Choroid plexus epithelial cell (primary cell): ENCODE measurements around the gene NPAS2.
A peak's percentile ranks its signal among the peaks of the same experiment; 100 is the strongest.

Experiments used
- DNase-seq: peaks from one replicate; pipeline ENCODE4 v3.0.0-alpha.2; 2010; ENCODE audit warnings: low read depth
- H3K4me3 ChIP-seq: 2 replicates; pipeline ENCODE4 v1.5.1; 2011; ENCODE audit warnings: low read depth, mild to moderate bottlenecking, control low read depth, low read length, moderate library complexity
- TF ChIP-seq, protein P1 (sequence below): conservative IDR thresholded peaks from 2 replicates; pipeline ENCODE4 v1.5.1; 2011; ENCODE audit warnings: low read depth, mild to moderate bottlenecking, control low read depth, inconsistent platforms, low read length, moderate library complexity

Gene NPAS2

DNA sequence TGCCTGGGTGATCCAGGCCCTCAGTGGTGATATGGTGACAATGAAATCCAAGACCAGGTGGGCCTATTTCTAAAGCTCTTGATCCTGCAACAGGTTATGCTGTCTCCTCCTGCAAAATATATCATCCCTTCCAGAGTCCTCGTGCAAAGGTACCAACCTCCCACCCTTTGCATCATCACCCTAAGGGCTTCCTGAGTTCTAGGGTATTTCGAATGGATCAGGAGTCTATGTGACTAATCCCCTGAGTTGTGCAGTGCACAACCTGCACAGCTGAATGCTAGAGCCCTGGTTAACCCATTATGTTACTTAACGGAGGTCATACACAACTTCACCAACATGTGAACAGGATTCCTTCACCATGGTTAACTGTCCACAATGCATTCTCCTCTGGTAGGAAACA, 13.4 kb upstream of the NPAS2 start:
- no peak overlapping the region for H3K4me3 ChIP-seq
- no peak for DNase-seq
- TF ChIP-seq, protein P1, sequence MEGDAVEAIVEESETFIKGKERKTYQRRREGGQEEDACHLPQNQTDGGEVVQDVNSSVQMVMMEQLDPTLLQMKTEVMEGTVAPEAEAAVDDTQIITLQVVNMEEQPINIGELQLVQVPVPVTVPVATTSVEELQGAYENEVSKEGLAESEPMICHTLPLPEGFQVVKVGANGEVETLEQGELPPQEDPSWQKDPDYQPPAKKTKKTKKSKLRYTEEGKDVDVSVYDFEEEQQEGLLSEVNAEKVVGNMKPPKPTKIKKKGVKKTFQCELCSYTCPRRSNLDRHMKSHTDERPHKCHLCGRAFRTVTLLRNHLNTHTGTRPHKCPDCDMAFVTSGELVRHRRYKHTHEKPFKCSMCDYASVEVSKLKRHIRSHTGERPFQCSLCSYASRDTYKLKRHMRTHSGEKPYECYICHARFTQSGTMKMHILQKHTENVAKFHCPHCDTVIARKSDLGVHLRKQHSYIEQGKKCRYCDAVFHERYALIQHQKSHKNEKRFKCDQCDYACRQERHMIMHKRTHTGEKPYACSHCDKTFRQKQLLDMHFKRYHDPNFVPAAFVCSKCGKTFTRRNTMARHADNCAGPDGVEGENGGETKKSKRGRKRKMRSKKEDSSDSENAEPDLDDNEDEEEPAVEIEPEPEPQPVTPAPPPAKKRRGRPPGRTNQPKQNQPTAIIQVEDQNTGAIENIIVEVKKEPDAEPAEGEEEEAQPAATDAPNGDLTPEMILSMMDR: no peak

DNA sequence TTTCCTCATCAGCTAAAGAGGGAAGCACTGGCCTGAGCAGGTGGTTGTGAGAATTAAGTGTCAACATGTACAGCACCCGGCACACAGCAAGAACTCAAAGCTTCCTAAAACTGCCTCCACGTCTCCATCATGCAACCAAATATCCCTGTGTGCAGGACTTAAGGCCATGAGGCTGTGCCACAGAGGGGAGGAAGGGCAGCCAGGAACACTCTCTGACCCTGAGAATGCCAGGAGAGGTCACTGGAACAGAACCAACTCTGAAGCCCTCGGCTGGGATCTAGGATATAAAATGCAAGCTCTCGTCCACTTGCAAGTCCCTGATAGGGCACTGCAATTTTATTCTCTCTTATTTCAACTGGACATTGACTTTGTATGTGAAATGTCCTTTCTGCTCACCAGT, 12.2 kb upstream of the NPAS2 start:
- no peak for DNase-seq
- TF ChIP-seq, protein P1: no peak
- H3K4me3 ChIP-seq: no peak overlapping the region

DNA sequence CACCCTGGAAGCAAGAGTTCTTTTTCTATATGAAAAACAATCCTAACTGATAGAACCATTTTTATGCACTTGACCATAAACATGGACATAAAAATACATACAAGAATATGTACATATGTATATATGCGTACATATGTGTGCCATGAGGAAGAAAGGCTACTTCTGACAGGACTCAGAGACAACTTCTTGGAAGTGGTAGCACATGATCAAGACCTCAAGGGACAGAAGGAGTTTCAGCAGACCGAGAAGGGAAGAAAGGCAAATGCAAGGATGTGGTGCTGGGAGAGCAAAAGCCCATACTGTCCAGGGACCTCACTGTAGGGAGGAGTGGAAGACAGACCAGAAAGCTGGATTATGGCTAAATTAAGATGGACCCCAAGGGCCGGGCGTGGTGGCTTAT, 11.4 kb upstream of the NPAS2 start:
- DNase-seq: no peak
- no peak overlapping the region for H3K4me3 ChIP-seq
- TF ChIP-seq, protein P1: no peak

DNA sequence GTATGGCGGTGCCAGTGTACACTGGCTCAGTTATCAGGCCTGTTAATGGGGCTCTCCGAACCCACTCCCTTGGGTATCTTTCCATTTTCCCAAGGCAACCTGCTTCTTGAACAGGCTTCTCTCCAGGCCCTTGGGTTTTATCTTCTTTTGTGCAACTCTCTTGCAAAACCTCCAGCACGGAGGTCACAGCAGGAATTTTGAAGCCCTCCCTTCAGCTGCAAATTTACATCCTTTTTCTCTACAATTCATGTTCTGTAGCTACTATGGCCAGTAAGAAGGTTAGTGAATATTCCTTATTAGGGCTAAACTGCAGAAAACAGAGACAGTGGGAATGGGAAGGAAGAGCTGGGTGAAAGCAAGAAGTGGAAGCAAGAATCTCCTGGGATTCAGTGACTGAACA, 10.4 kb upstream of the NPAS2 start:
- no peak overlapping the region for H3K4me3 ChIP-seq
- TF ChIP-seq, protein P1: no peak
- DNase-seq: peak; percentile 64

DNA sequence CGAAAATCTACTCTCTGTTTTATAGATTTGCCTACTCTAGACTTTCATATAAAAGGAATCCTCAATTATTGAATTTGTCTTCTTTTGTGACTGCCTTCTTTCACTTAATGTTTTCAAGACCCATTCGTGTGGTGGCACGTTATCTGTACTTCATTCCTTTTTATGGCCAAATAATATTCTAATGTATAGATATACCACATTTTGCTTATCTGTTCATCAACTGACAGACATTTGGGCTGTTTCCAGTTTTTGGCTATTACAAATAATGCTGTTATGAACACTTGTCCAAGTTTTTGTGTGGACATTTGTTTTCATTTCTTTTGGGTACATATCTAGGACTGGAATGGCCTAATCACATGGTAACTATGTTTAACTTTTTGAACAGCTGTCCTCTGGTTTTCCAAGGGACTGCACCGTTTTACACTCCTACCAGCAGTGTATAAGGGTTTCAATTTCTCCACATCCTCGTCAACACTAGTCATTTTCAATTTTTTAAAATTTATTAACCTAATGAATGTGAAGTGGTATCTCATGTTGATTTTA, 9.3 kb upstream of the NPAS2 start:
- DNase-seq: no peak
- TF ChIP-seq, protein P1: no peak
- no peak overlapping the region for H3K4me3 ChIP-seq

DNA sequence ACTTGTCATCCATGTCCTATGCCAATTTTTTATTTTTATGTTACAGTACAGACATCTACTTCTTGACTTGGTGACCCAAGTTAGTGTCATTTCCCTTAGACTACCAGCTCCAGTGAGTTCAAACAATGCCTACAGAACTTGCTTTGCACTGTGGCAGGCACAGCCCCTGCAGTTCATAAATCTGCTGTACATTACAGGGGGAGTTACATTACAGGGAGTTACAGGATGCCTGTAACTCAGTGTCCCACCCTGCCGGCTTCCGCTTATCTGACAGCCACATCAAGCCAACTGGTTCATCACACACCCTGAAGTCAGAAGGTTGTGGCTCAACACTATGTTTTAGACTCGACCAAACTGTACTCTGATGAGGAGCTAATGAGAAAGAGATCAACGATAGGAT, 7.8 kb upstream of the NPAS2 start:
- DNase-seq: no peak
- TF ChIP-seq, protein P1: no peak
- no peak overlapping the region for H3K4me3 ChIP-seq

DNA sequence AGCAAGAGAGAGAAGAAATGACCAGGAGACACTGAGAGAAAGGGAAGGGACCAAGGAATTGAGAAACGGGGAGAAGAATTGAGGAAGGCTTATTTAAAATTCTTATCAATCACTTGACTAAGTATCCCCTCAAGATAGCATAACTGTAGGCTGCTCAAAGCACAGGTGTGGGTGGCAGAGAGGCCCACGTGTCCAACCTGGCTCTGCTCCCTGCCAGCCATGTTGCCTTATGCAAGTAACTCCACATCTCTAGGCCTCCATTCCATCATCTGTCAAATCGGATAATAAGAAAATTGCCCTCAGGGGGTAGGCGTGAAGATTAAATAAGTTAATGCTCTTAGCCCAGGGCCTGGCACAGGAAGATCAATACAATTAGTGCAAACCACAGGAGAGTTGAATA, 7.4 kb upstream of the NPAS2 start:
- H3K4me3 ChIP-seq: no peak overlapping the region
- no peak for DNase-seq
- TF ChIP-seq, protein P1: no peak
